Measurements from ENCODE around the gene ATP2A1. TPM values are rescaled to one million over a fixed set of nuclear protein-coding genes. Genes with fewer than 3 reads are reported as not detected.

ATP2A1 gene
- total and polyA plus RNA-seq, 2 of the 4 experiments (the other 2 are of a cell fraction), result under 0.01 to 0.63 TPM

- CTCF ChIA-PET, result no interaction called here
- no peak overlapping the region for H4K91ac ChIP-seq (ENCODE audit: insufficient read depth, low read depth, low read length)
- H2AK5ac ChIP-seq (ENCODE audit: low read depth, low read length), result no peak overlapping the region
Observed at GRCh38 chr16:28930203-28930602, 51.9 kb downstream of the ATP2A1 start.

More at GRCh38 chr16:28930203-28930602, 51.9 kb downstream of the ATP2A1 start:
- Histone ChIP-seq H2BK15ac (ENCODE audit: low read depth, low read length) (no peak overlapping the region), H3K9me1 (ENCODE audit: insufficient read depth, low read length) (no peaks in the 10 kb centered on the region), H3K4me2 (ENCODE audit: low read depth, low read length) (no peak overlapping the region), H3K14ac (replicated peaks; ENCODE audit: low read depth, low read length) (no peak overlapping the region), H2BK20ac (ENCODE audit: low read depth, low read length) (no peak overlapping the region), H2AK9ac (replicated peaks; ENCODE audit: low read depth, low read length, poor library complexity) (no peak overlapping the region), H3K79me1 (ENCODE audit: low read depth in 1 of 2, low read length in 2 of 2) (peaks cover 0 to 4% of the 10 kb centered on the region in 2 experiments; a peak in 1 of 4 replicates), H4K8ac (ENCODE audit: low read depth in 2 of 2, low read length in 2 of 2) (no peak overlapping the region), H2AFZ (replicated peaks; ENCODE audit: low read length, poor library complexity) (no peak overlapping the region), H3K56ac (ENCODE audit: extremely low read depth, insufficient read depth, low read length) (no peak overlapping the region), H2BK5ac (ENCODE audit: low read depth, low read length, poor library complexity, severe bottlenecking) (no peak overlapping the region), H3K4me3 (ENCODE audit: insufficient read depth, low read depth, low read length) (no peak overlapping the region), H3K18ac (ENCODE audit: low read depth, low read length) (no peak overlapping the region), H3K23ac (ENCODE audit: low read depth, low read length) (no peak overlapping the region), H3K4ac (ENCODE audit: low read depth, low read length) (no peak overlapping the region), H4K20me1 (ENCODE audit: insufficient read depth, low read length) (no peaks in the 10 kb centered on the region), H2BK120ac (ENCODE audit: low read depth, low read length) (no peak overlapping the region), H3K4me1 (ENCODE audit: control insufficient read depth, insufficient read depth, low read length) (no peaks in the 10 kb centered on the region), H3K9me3 (ENCODE audit: control insufficient read depth, insufficient read depth, low read length) (no peaks in the 10 kb centered on the region), H3K27me3 (ENCODE audit: control insufficient read depth, insufficient read depth, low read length) (peaks cover 7% of the 10 kb centered on the region; the same call in 1 of the 2 replicates), H3K27ac (ENCODE audit: insufficient read depth, low read length) (no peak overlapping the region), H3K36me3 (ENCODE audit: control insufficient read depth, insufficient read depth, low read length) (no peaks in the 10 kb centered on the region), H3K9ac (ENCODE audit: low read depth, low read length) (no peak overlapping the region), H4K5ac (ENCODE audit: low read depth, low read length) (no peak overlapping the region)
- BruUV-seq (replicated peaks), result no TSS peak
- intact Hi-C loops (cut with micrococcal nuclease), result no loop called here
- dilution Hi-C loops (cut with HindIII; ENCODE audit: low sequenced_read_pairs, unreplicated experiment), result no loop called here
- ATAC-seq (ENCODE audit: low read depth) (no peak), DNase-seq (no peak)
- TF ChIP-seq RCOR1 (IDR thresholded peaks at IDR 0.05; ENCODE audit: insufficient replicate concordance, low read length), result no peak
- WGBS, 2 experiments (ENCODE audit: extremely low coverage in 2 of 2, insufficient read length in 1 of 2), result 88% methylated on average over 1 of the region's 3 CpGs; no CpG with 5 or more reads in 1 of the 2 experiments
- POLR2A ChIA-PET (ENCODE audit: unreplicated experiment), result no interaction called here
- in situ Hi-C loops (cut with MboI; ENCODE audit: low sequenced_read_pairs), result no loop called here
